Cardiac muscle cell (in vitro differentiated cells and primary cell): ENCODE measurements around the gene PCBD1. TPM values are rescaled to one million over a fixed set of nuclear protein-coding genes. Genes with fewer than 3 reads are reported as not detected.

Experiments used
- DNase-seq, 2 donors: peaks; one replicate each; pipeline versions ENCODE4 v3.0.0 to v3.0.0-alpha.2; 2010 to 2017; ENCODE audit warnings: low read depth in 1 of 2, low spot score in 1 of 2
- H3K27ac ChIP-seq: fragments of 200-600 bp; sonication (generic); 2 replicates; pipeline ENCODE4 v1.5.1; 2016
- H3K27me3 ChIP-seq: fragments of 200-600 bp; sonication (generic); 2 replicates; pipeline ENCODE4 v1.6.0; 2016; ENCODE audit warnings: control low read depth
- H3K36me3 ChIP-seq: fragments of 200-600 bp; sonication (generic); 2 replicates; pipeline ENCODE4 v1.5.1; 2016; ENCODE audit warnings: control low read depth
- H3K4me1 ChIP-seq: fragments of 200-600 bp; sonication (generic); 2 replicates; pipeline ENCODE4 v1.8.1; 2017; ENCODE audit warnings: low read depth, mild to moderate bottlenecking, mixed run types
- H3K4me3 ChIP-seq: fragments of 200-600 bp; sonication (generic); 2 replicates; pipeline ENCODE4 v1.5.1; 2016; ENCODE audit warnings: mild to moderate bottlenecking
- H3K9me3 ChIP-seq: fragments of 200-600 bp; sonication (generic); 2 replicates; pipeline ENCODE4 v1.5.1; 2017; ENCODE audit warnings: low read depth, mild to moderate bottlenecking, control low read depth
- polyA plus RNA-seq: library from polyadenylated mRNA; unstranded; fragments of >200 nt; fragmentation: Nextera tagmentation; extraction: Ambion mirVana; gene quantifications from 2 replicates; pipeline ENCODE4 v1.2.1, GENCODE V29; 2016
- total RNA-seq: library from RNA; depleted of rRNA; stranded (reverse); fragments of >200 nt; gene quantifications from 2 replicates; pipeline ENCODE4 v1.2.3, GENCODE V29; 2016
- TF ChIP-seq, protein P1 (sequence below): IDR thresholded peaks from 2 replicates; pipeline ENCODE4 v1.5.1; 2012; ENCODE audit warnings: low read depth, mild to moderate bottlenecking, low read length

Gene PCBD1
- total and polyA plus RNA-seq, 2 experiments from 2014 or later: 145 to 264 TPM

- DNase-seq: no peak
- Histone ChIP-seq H3K27me3 (no peaks in the 10 kb centered on the region), H3K9me3 (no peaks in the 10 kb centered on the region), H3K36me3 (no peaks in the 10 kb centered on the region), H3K4me1 (no peaks in the 10 kb centered on the region), H3K4me3 (no peak overlapping the region), H3K27ac (no peak overlapping the region)
- TF ChIP-seq, protein P1, sequence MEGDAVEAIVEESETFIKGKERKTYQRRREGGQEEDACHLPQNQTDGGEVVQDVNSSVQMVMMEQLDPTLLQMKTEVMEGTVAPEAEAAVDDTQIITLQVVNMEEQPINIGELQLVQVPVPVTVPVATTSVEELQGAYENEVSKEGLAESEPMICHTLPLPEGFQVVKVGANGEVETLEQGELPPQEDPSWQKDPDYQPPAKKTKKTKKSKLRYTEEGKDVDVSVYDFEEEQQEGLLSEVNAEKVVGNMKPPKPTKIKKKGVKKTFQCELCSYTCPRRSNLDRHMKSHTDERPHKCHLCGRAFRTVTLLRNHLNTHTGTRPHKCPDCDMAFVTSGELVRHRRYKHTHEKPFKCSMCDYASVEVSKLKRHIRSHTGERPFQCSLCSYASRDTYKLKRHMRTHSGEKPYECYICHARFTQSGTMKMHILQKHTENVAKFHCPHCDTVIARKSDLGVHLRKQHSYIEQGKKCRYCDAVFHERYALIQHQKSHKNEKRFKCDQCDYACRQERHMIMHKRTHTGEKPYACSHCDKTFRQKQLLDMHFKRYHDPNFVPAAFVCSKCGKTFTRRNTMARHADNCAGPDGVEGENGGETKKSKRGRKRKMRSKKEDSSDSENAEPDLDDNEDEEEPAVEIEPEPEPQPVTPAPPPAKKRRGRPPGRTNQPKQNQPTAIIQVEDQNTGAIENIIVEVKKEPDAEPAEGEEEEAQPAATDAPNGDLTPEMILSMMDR: no peak
Measured at GRCh38 chr10:70896551-70896950, 8.2 kb upstream of the PCBD1 start.

DNA sequence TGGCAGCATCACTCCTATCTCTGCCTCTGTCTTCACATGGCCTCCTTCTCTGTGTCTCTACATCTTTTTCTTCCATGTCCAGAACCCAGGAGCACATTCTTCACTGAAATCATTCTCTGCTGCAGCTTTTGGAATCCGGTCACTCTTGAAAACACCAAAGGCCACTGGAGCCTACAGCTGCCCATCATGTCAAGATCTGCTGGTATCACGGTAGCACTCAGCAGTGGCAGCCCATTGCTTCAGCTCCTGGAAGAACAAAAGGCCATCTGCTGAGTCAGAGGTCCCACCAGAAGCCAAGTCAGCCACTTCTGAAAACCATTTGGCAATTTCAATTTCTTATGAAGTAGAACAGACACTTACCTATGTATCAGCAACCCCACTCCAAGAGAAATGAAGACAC, 6.1 kb upstream of the PCBD1 start:
- Histone ChIP-seq H3K4me3 (no peak overlapping the region), H3K4me1 (peaks cover 17% of the 10 kb centered on the region), H3K36me3 (no peaks in the 10 kb centered on the region), H3K9me3 (no peaks in the 10 kb centered on the region), H3K27ac (no peak overlapping the region), H3K27me3 (no peaks in the 10 kb centered on the region)
- TF ChIP-seq, protein P1: no peak
- DNase-seq: no peak

DNA sequence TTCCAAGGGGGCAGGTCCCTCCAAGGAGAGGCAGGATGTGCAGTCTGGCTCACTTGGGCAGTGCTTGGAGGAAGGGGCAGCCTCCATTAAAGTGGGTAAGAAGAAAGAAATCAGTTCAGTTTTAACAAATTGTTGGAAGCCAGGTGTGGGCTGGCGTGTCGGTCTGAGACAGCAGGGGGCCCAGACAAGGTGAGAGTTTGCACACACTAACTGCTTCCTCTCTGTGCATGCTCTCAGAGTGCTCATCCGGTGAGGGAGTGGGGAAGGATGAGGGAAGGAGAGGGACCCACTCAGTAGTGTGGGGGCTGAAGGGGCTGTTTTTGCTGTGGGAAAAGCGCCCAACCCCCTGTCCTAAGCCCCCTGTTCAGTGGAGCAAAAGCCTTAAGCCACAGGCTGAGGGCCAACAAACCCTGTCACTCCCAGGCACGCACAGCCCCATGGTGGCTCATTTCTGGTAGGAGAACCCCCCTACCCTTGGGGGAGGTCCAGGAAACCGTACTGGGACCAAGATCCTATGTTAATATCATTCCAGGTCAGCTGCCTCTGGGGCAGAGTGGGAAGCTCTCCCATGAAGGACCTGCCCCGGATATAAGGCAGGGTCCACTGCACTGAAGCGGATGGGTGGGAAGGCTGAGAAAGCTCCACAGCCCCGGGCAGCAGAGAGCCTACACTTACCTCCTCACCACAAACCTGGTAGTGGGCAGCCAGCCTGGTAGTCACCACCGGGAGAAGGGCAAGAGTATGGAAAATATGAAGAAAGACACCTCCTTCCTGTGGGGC, 5.1 kb upstream of the PCBD1 start:
- no peak for DNase-seq
- TF ChIP-seq, protein P1: no peak
- H3K36me3 ChIP-seq: no peaks in the 10 kb centered on the region
- H3K9me3 ChIP-seq: no peaks in the 10 kb centered on the region
- no peak overlapping the region for H3K27ac ChIP-seq
- H3K27me3 ChIP-seq: no peaks in the 10 kb centered on the region
- peaks cover 26% of the 10 kb centered on the region for H3K4me1 ChIP-seq
- no peak overlapping the region for H3K4me3 ChIP-seq

DNA sequence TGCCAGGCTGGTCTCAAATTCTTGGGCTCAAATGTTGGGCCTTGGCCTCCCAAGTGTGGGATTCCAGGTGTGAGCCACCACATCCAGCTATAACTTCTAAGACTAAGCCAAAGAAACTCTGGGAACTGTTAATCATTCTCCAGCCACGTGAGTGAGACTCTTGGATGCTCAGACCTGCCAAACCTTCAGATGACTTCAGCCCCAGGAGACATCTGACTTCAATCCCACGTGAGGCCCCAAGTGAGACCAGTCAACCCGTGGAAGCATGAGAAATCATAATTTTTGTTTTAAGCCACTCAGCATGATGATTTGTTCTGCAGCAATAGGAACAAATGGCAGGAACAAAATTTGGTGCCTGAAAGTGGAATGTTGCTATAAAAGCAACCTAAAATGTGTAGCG, 4.3 kb upstream of the PCBD1 start:
- Histone ChIP-seq H3K27ac (no peak overlapping the region), H3K4me3 (no peak overlapping the region), H3K36me3 (no peaks in the 10 kb centered on the region), H3K27me3 (no peaks in the 10 kb centered on the region), H3K4me1 (peaks cover 26% of the 10 kb centered on the region), H3K9me3 (no peaks in the 10 kb centered on the region)
- TF ChIP-seq, protein P1: no peak
- DNase-seq: no peak

- no peaks in the 10 kb centered on the region for H3K27me3 ChIP-seq
- no peaks in the 10 kb centered on the region for H3K36me3 ChIP-seq
- no peak overlapping the region for H3K4me3 ChIP-seq
- H3K4me1 ChIP-seq: peaks cover 26% of the 10 kb centered on the region
- TF ChIP-seq, protein P1: no peak
- H3K27ac ChIP-seq: peak overlapping the region; percentile 61
- no peaks in the 10 kb centered on the region for H3K9me3 ChIP-seq
- no peak for DNase-seq
Measured at GRCh38 chr10:70891627-70892026, 3.3 kb upstream of the PCBD1 start.
